ENCODE measurements around the gene HOTAIR.

The HOTAIR gene

GRCh38 chr12:53948650-53949593 lies 25.8 kb downstream of the HOTAIR start:
- DNase-seq (ENCODE audit: low read depth in 2 of 2): no peak

- DNase-seq (ENCODE audit: low read depth in 2 of 2): no peak
Measured at GRCh38 chr12:53947743-53948142, 27.0 kb downstream of the HOTAIR start.

- no peak for DNase-seq (ENCODE audit: low read depth in 2 of 2)
Measured at GRCh38 chr12:53944907-53945847, 29.6 kb downstream of the HOTAIR start.

- no peak for DNase-seq (ENCODE audit: low read depth in 2 of 2)
Measured at GRCh38 chr12:53944209-53944608, 30.5 kb downstream of the HOTAIR start.

- no peak for DNase-seq (ENCODE audit: low read depth in 2 of 2)
Measured at GRCh38 chr12:53942467-53942997, 32.2 kb downstream of the HOTAIR start.

GRCh38 chr12:53941750-53942149 lies 33.0 kb downstream of the HOTAIR start:
- no peak for DNase-seq (ENCODE audit: low read depth in 2 of 2)

GRCh38 chr12:53941187-53941586 lies 33.6 kb downstream of the HOTAIR start:
- no peak for DNase-seq (ENCODE audit: low read depth in 2 of 2)

- DNase-seq (ENCODE audit: low read depth in 2 of 2): no peak
Measured at GRCh38 chr12:53940443-53941014, 34.2 kb downstream of the HOTAIR start.

GRCh38 chr12:53939141-53940108 lies 35.3 kb downstream of the HOTAIR start:
- DNase-seq (ENCODE audit: low read depth in 2 of 2): no peak

GRCh38 chr12:53938326-53939140 lies 36.2 kb downstream of the HOTAIR start, which contains the start of gene HOXC13:
Gene HOXC13 (plus strand): TSS chr12:53938831. CDS start chr12:53938907, 76 bp downstream.
- peak in 1 of 2 donors; percentile 45 for DNase-seq (ENCODE audit: low read depth in 2 of 2)

- DNase-seq (ENCODE audit: low read depth in 2 of 2): no peak
Measured at GRCh38 chr12:53937596-53938325, 37.0 kb downstream of the HOTAIR start.

GRCh38 chr12:53937099-53937498 lies 37.7 kb downstream of the HOTAIR start:
- no peak for DNase-seq (ENCODE audit: low read depth in 2 of 2)

- no peak for DNase-seq (ENCODE audit: low read depth in 2 of 2)
Measured at GRCh38 chr12:53935383-53936341, 39.1 kb downstream of the HOTAIR start.

- DNase-seq (ENCODE audit: low read depth in 2 of 2): no peak
Measured at GRCh38 chr12:53932915-53933314, 41.8 kb downstream of the HOTAIR start.

- DNase-seq (ENCODE audit: low read depth in 2 of 2): no peak
Measured at GRCh38 chr12:53931844-53932581, 42.7 kb downstream of the HOTAIR start.

GRCh38 chr12:53930591-53931255 lies 44.0 kb downstream of the HOTAIR start:
- no peak for DNase-seq (ENCODE audit: low read depth in 2 of 2)
